T47D (cell line): Measurements from ENCODE around the gene LRP5.

Experiments used
- DNase-seq, 2 experiments: peaks; one replicate each; pipeline versions ENCODE4 v3.0.0 to v3.0.0-alpha.2; 2011 to 2012; ENCODE audit warnings: low read depth in 1 of 2, low spot score in 1 of 2
- JUND ChIP-seq: IDR thresholded peaks from 2 replicates; pipeline ENCODE4 v1.6.1; 2012; ENCODE audit warnings: low read depth
- in situ Hi-C: cut with HindIII; loops from 2 replicates; pipeline ENCODE4 v1.10.0; 2016; ENCODE audit warnings: low sequenced_read_pairs, low pct_unique_long_range_greater_than_20kb

Gene LRP5

GRCh38 chr11:68380786-68381622 is 68.6 kb downstream of the LRP5 start:
- no peak for TF ChIP-seq JUND
- peak; percentile 37 to 63 for DNase-seq
- in situ Hi-C loops = no loop called here

GRCh38 chr11:68381716-68382115 is 69.3 kb downstream of the LRP5 start:
- in situ Hi-C loops = no loop called here
- DNase-seq = no peak
- TF ChIP-seq JUND = no peak

GRCh38 chr11:68382358-68382998 is 70.1 kb downstream of the LRP5 start:
- in situ Hi-C loops = no loop called here

GRCh38 chr11:68383976-68384501 is 71.6 kb downstream of the LRP5 start:
- DNase-seq = peak; percentile 68 to 83

More at GRCh38 chr11:68382358-68382998, 70.1 kb downstream of the LRP5 start:
- DNase-seq = no peak
- TF ChIP-seq JUND = no peak

GRCh38 chr11:68384530-68385081 is 72.2 kb downstream of the LRP5 start:
- DNase-seq = no peak
- TF ChIP-seq JUND = no peak
- in situ Hi-C loops = no loop called here

More at GRCh38 chr11:68383976-68384501, 71.6 kb downstream of the LRP5 start:
- in situ Hi-C loops = no loop called here
- no peak for TF ChIP-seq JUND

- in situ Hi-C loops = no loop called here
- no peak for TF ChIP-seq JUND
- no peak for DNase-seq
These were observed 72.7 kb downstream of the LRP5 start for GRCh38 chr11:68385128-68385527.

GRCh38 chr11:68386331-68386978 is 74.1 kb downstream of the LRP5 start:
- no peak for DNase-seq
- in situ Hi-C loops = no loop called here
- no peak for TF ChIP-seq JUND

GRCh38 chr11:68387840-68388239 is 75.4 kb downstream of the LRP5 start:
- in situ Hi-C loops = no loop called here
- DNase-seq = no peak
- TF ChIP-seq JUND = no peak

- no peak for TF ChIP-seq JUND
- no peak for DNase-seq
- in situ Hi-C loops = no loop called here
These were observed 76.3 kb downstream of the LRP5 start for GRCh38 chr11:68388595-68389198.

- DNase-seq = no peak
- TF ChIP-seq JUND = no peak
- in situ Hi-C loops = no loop called here
These were observed 77.9 kb downstream of the LRP5 start for GRCh38 chr11:68390315-68390714.

GRCh38 chr11:68392822-68393221 is 80.4 kb downstream of the LRP5 start:
- no peak for TF ChIP-seq JUND
- in situ Hi-C loops = no loop called here
- DNase-seq = no peak

- no peak for TF ChIP-seq JUND
- in situ Hi-C loops = no loop called here
- DNase-seq = no peak
These were observed 84.1 kb downstream of the LRP5 start for GRCh38 chr11:68396516-68396915.

GRCh38 chr11:68397256-68397655 is 84.9 kb downstream of the LRP5 start:
- in situ Hi-C loops = no loop called here
- TF ChIP-seq JUND = no peak
- no peak for DNase-seq
